ENCODE results near the gene TIMP3.

TIMP3 gene

DNA sequence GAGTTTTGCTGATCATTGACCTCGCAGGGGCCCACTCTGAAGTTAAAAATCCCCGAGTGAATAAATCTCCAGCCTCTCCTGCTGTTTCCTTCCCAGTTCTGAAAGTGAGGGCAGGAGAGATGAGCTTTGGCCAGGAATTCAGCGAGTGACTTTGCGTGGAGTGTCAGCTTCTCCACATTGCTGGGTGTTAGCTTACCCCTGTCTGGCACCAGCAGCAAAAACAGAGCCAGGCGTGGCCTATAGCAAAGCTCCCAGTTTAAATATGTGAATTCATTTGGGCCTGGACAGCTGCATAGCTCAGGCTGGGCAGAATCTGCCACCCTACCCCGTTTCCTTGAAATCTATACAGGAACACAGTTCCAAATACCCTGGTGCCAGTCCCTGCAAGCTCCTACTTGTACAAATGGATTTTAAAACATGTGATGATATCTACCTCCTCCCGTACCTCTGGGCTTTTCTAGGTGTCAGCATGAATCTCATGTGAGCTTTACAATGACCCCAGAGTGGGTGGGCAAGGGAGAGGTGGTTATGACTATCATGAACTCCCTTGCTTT lies 25.6 kb downstream of the TIMP3 start:
- no peak for DNase-seq (ENCODE audit: low read depth in 2 of 2, low spot score in 1 of 2)

- DNase-seq (ENCODE audit: low read depth in 2 of 2, low spot score in 1 of 2) = no peak
These were observed 26.6 kb downstream of the TIMP3 start for GRCh38 chr22:32828150-32828549.

DNA sequence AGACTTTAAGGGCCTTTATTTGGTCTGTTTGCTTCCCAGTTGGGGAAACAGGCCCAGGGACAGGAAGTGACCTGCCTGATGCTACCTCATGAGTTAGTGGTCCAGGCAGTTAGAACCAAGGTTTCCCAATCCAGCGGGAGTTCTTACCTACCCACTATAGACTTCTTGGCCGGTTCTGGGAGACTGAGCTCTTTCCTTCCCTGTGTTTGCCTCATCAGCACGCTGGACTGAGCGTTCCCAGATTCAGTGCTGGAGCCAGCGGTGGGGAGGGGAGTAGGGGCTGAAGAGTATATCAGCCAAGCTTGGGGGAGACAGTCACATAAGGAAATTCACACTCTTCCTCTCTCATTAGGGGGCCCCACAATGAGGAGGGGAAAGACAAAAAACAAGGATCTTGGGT lies 27.1 kb downstream of the TIMP3 start:
- no peak for DNase-seq (ENCODE audit: low read depth in 2 of 2, low spot score in 1 of 2)

DNA sequence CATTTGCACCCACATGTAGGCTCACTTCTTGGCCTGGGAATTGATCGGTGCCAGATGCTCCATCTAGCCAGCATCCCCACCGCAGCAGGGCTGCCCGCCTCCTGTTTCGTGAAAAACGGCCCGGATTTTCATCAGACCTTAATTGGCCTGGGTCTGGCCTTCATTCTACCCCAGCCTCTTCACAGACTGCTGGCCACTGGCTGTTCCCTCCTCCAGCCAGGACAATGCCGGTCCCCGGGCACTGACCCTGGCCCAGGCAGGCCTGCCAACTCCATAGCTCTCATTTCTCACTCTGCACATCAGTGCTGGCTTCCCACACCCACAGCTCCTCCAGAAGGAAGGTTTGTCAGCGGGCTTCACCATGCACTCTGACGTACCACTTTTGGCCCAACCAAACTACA lies 27.9 kb downstream of the TIMP3 start:
- no peak for DNase-seq (ENCODE audit: low read depth in 2 of 2, low spot score in 1 of 2)

DNA sequence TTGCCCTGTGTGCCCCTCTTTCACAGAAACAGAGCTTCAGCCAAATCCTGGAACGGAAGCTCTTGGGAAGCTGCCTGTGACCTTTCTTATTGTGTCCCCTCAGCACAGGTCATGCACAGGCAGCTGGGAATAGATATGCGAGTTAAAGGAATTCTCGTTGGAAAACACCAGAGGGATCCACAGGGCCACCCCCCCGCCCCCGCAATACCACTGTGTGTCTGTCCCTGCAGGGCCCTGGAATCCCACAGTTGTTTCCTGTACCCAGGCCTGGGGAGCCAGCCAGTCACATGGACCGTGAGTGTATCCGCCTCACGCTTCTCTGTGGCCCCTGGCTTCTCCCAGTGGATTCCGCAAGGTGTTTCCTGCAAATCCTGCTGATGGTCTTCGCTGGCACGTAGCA lies 29.0 kb downstream of the TIMP3 start:
- DNase-seq (ENCODE audit: low read depth in 2 of 2, low spot score in 1 of 2) = no peak

DNA sequence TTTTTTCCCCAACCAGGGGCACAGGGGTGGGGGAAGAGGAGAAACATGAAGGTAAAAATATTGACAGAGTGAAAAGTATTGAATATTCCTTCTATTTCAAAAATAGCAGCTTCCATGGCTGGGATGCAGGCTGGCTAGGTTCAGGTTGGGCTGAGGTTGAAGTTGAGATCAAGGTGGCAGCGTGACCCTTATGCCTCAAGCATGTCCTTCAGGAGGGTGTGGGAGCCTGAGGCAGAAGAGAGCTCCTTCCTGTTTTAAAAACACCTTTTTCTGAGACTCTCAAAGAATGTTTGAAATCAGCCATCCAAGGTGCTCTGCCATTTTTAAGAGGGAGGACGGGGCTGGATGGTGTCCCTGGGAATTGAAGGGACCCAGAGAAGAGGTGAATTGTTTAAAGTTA lies 29.5 kb downstream of the TIMP3 start:
- DNase-seq (ENCODE audit: low read depth in 2 of 2, low spot score in 1 of 2) = no peak

GRCh38 chr22:32831584-32831983 lies 30.1 kb downstream of the TIMP3 start:
- no peak for DNase-seq (ENCODE audit: low read depth in 2 of 2, low spot score in 1 of 2)

- no peak for DNase-seq (ENCODE audit: low read depth in 2 of 2, low spot score in 1 of 2)
These were observed 30.7 kb downstream of the TIMP3 start for GRCh38 chr22:32832174-32832573.

DNA sequence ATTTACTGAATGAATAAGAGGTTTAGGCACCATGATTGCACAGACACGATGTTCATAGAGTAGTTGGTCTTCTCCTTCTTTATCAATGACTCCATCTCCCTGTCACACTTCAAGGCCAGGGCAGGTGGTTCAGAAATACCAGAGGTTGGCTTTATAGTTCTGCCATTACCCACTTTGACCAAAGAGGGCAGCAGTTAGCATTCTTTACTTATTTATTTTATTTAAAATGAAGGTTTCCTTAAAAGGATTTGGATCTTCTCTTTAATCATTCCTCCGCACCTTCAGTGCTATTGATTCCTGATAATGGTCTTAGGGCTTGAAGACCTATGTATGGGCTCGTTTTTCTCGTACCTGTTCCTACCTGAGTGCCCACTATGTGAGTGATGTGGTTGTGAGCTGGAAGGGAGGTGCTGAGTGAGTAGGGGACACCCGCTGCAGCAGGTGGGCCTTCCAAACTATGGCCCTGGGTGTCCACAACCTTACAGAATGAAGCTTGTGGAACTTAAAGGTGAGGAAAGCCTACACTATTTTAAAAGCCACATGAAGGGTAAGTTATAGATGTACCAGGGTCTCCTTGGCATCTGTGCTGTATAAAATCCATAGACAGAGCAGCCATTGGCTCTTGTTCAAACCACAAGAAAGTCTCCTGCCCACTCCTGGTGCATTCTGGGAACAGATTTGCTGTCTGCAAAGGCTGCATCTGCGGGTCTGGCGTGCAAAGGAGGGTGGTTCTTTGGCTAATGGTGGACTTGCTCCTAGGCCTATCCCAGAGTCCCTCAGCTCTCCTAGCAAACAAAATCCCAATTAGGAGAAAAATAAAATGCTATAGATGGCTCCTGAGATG lies 35.0 kb downstream of the TIMP3 start:
- no peak for DNase-seq (ENCODE audit: low read depth in 2 of 2, low spot score in 1 of 2)

DNA sequence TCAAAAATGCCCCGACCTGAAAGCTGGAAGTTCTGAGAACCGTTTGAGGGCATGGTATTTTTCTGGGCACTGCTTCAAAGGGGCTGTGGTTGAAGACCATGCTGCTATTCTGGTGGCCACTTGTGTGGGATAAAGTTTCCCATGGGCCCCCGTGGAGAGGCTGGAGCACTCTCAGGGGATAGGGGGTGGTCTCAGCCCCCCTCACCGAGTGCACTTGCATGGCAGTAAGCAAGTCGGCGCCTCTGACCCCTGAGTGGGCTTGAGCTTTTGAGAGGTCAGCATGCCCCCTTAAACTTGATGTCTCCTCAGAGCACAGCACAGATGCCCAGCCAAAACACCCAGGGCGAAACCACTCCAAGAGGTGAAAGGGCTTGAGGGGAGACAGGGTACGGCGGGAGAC lies 35.6 kb downstream of the TIMP3 start:
- no peak for DNase-seq (ENCODE audit: low read depth in 2 of 2, low spot score in 1 of 2)

GRCh38 chr22:32837803-32838202 lies 36.3 kb downstream of the TIMP3 start:
- no peak for DNase-seq (ENCODE audit: low read depth in 2 of 2, low spot score in 1 of 2)

DNA sequence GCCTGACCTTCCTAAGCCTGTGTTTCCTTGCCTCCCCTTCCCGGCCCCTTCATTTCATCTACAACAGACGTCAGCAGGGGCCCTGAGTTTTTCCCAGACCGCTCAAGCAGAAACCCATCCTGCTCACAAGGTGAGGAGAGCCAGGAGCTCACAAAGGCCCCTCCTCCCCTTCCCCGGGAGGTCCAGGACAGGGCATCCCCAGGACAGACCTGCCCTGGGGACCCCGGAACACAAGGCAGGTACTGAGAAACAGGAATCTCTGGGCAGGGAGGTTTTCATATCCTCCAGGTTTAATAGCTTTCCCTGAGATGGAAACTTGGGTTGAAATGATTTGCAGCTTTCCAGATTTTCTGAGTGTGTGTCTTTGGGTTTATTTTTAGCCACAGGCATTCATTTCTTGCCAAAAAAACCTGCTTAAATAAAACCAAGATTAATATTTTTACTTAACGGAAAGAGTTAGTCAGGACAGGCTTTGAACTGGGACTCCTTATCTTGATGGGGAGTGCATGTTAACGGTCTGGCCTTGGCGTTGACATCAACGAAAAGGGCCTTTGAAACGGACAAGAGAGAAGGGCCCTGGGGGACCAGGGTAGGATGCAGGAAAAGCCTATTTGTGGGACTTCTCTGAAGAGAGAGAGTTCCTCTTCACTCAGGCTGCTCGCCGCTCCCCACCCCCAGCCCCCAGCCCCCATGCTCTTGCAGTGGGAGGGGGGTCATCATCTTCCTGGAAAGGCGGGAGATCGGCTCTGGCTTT lies 38.5 kb downstream of the TIMP3 start:
- no peak for DNase-seq (ENCODE audit: low read depth in 2 of 2, low spot score in 1 of 2)

- no peak for DNase-seq (ENCODE audit: low read depth in 2 of 2, low spot score in 1 of 2)
These were observed 39.7 kb downstream of the TIMP3 start for GRCh38 chr22:32841175-32841574.

DNA sequence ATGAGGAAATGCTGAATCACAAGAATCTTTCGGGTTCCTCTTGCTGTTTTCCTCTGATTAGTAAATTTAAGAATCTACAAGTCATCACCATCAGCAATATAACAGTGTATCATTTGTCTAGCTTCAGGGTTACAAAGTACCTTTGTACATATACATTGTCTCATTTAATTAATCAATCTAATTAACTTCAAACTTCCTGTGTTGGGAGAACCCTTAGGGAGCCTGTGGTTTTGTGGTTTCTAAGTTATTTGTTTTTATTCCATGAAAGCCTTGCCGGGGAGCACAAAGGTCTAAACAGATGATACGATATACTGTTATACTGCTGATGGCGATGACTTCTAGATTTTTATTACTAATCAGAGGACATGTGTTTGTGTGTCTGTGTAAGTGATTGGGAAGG lies 41.0 kb downstream of the TIMP3 start:
- no peak for DNase-seq (ENCODE audit: low read depth in 2 of 2, low spot score in 1 of 2)

- no peak for DNase-seq (ENCODE audit: low read depth in 2 of 2, low spot score in 1 of 2)
These were observed 41.8 kb downstream of the TIMP3 start for GRCh38 chr22:32843300-32843699.

- no peak for DNase-seq (ENCODE audit: low read depth in 2 of 2, low spot score in 1 of 2)
These were observed 42.7 kb downstream of the TIMP3 start for GRCh38 chr22:32844251-32844650.

GRCh38 chr22:32846780-32847491 lies 45.4 kb downstream of the TIMP3 start:
- DNase-seq (ENCODE audit: low read depth in 2 of 2, low spot score in 1 of 2) = no peak

- DNase-seq (ENCODE audit: low read depth in 2 of 2, low spot score in 1 of 2) = no peak
These were observed 46.7 kb downstream of the TIMP3 start for GRCh38 chr22:32848226-32848625.

GRCh38 chr22:32849501-32849900 lies 48.0 kb downstream of the TIMP3 start:
- DNase-seq (ENCODE audit: low read depth in 2 of 2, low spot score in 1 of 2) = no peak

GRCh38 chr22:32850157-32850556 lies 48.7 kb downstream of the TIMP3 start:
- no peak for DNase-seq (ENCODE audit: low read depth in 2 of 2, low spot score in 1 of 2)
